ACC112 (cell line): Measurements from ENCODE around the gene NLRX1.
A peak's percentile ranks its signal among the peaks of the same experiment; 100 is the strongest.
"Not testable (repeated sequence)": the region's sequence is repeated elsewhere in the genome, so short reads cannot be mapped to it uniquely, and the experiment has no call there.

Experiments used
- H2AFZ ChIP-seq: fragments of 200-600 bp; sonication (generic); one replicate; pipeline ENCODE4 v1.6.0; 2017; ENCODE audit warnings: antibody characterized with exemption, low read length; ENCODE audit not compliant: unreplicated experiment
- H3K27ac ChIP-seq: fragments of 200-600 bp; sonication (generic); 2 replicates; pipeline ENCODE4 v1.5.1; 2014; ENCODE audit warnings: low read depth, mild to moderate bottlenecking, antibody characterized with exemption, low read length, moderate library complexity
- H3K27me3 ChIP-seq: fragments of 200-600 bp; sonication (generic); 2 replicates; pipeline ENCODE4 v1.6.1; 2014; ENCODE audit warnings: mild to moderate bottlenecking, antibody characterized with exemption, low read length, moderate library complexity, mixed read lengths; ENCODE audit not compliant: insufficient read depth
- H3K36me3 ChIP-seq: fragments of 200-600 bp; sonication (generic); 2 replicates; pipeline ENCODE4 v1.6.1; 2016; ENCODE audit warnings: mild to moderate bottlenecking, antibody characterized with exemption, low read length, moderate library complexity, mixed read lengths; ENCODE audit not compliant: insufficient read depth
- H3K4me1 ChIP-seq: fragments of 200-600 bp; sonication (generic); one replicate; pipeline ENCODE4 v1.6.1; 2016; ENCODE audit warnings: low read length, mixed read lengths; ENCODE audit not compliant: insufficient read depth, unreplicated experiment, control insufficient read depth
- H3K4me3 ChIP-seq: fragments of 200-600 bp; sonication (generic); 2 replicates; pipeline ENCODE4 v1.5.1; 2014; ENCODE audit warnings: mild to moderate bottlenecking, low read depth, low read length
- H3K79me2 ChIP-seq: fragments of 200-600 bp; sonication (generic); one replicate; pipeline ENCODE4 v1.6.0; 2016; ENCODE audit warnings: low read length; ENCODE audit not compliant: control insufficient read depth, unreplicated experiment, insufficient read depth

NLRX1 gene

GRCh38 chr11:119210050-119210449 lies 41.5 kb downstream of the NLRX1 start:
- Histone ChIP-seq H3K36me3 (no peaks in the 10 kb centered on the region), H3K79me2 (peaks cover 60% of the 10 kb centered on the region), H3K27me3 (no peaks in the 10 kb centered on the region), H3K4me1 (peaks cover 5% of the 10 kb centered on the region), H3K27ac (no peak overlapping the region), H3K4me3 (no peak overlapping the region), H2AFZ (no peak overlapping the region)

GRCh38 chr11:119218141-119218878 lies 49.8 kb downstream of the NLRX1 start:
- H3K79me2 ChIP-seq, result peaks cover 51% of the 10 kb centered on the region
- no peaks in the 10 kb centered on the region for H3K27me3 ChIP-seq
- peaks cover 21% of the 10 kb centered on the region for H3K4me1 ChIP-seq
- H3K4me3 ChIP-seq, result peak overlapping the region; percentile 30; the same call in 1 of the 2 replicates
- no peak overlapping the region for H2AFZ ChIP-seq
- H3K27ac ChIP-seq, result peak overlapping the region; percentile 72
- H3K36me3 ChIP-seq, result no peaks in the 10 kb centered on the region

GRCh38 chr11:119222308-119222707 lies 53.8 kb downstream of the NLRX1 start:
- peak overlapping the region; percentile 21; the same call in 1 of the 2 replicates for H3K27ac ChIP-seq
- peaks cover 49% of the 10 kb centered on the region for H3K79me2 ChIP-seq
- H3K4me3 ChIP-seq, result no peak overlapping the region
- H3K4me1 ChIP-seq, result peaks cover 27% of the 10 kb centered on the region
- H3K27me3 ChIP-seq, result no peaks in the 10 kb centered on the region
- no peaks in the 10 kb centered on the region for H3K36me3 ChIP-seq
- peak overlapping the region; percentile 31 for H2AFZ ChIP-seq

- Histone ChIP-seq H2AFZ (no peak overlapping the region), H3K27ac (0 out of 2 replicates have a peak overlapping the region, but pooled peaks have one; percentile 21), H3K79me2 (peaks cover 46% of the 10 kb centered on the region), H3K4me3 (no peak overlapping the region), H3K36me3 (no peaks in the 10 kb centered on the region), H3K27me3 (no peaks in the 10 kb centered on the region), H3K4me1 (peaks cover 24% of the 10 kb centered on the region)
These were observed 54.4 kb downstream of the NLRX1 start for GRCh38 chr11:119222891-119223290.

GRCh38 chr11:119223856-119224255 lies 55.3 kb downstream of the NLRX1 start:
- Histone ChIP-seq H3K79me2 (peaks cover 41% of the 10 kb centered on the region), H3K4me1 (peaks cover 19% of the 10 kb centered on the region)

GRCh38 chr11:119228535-119229287 lies 60.2 kb downstream of the NLRX1 start:
- H3K4me1 ChIP-seq, result peaks cover 13% of the 10 kb centered on the region
- H3K27ac ChIP-seq, H2AFZ ChIP-seq, H3K36me3 ChIP-seq, H3K4me3 ChIP-seq, H3K27me3 ChIP-seq: not testable (repeated sequence)
- H3K79me2 ChIP-seq, result peaks cover 28% of the 10 kb centered on the region

More at GRCh38 chr11:119223856-119224255, 55.3 kb downstream of the NLRX1 start:
- Histone ChIP-seq H3K27me3 (no peaks in the 10 kb centered on the region), H2AFZ (no peak overlapping the region), H3K36me3 (no peaks in the 10 kb centered on the region), H3K27ac (no peak overlapping the region), H3K4me3 (no peak overlapping the region)

- Histone ChIP-seq H3K36me3 (peaks cover 6% of the 10 kb centered on the region; the same call in 1 of the 2 replicates), H3K79me2 (peaks cover 23% of the 10 kb centered on the region), H3K27me3 (no peaks in the 10 kb centered on the region), H3K4me3 (no peak overlapping the region), H3K27ac (no peak overlapping the region), H3K4me1 (peaks cover 7% of the 10 kb centered on the region), H2AFZ (no peak overlapping the region)
These were observed 60.8 kb downstream of the NLRX1 start for GRCh38 chr11:119229288-119229672.

- H3K36me3 ChIP-seq, result peaks cover 6% of the 10 kb centered on the region; the same call in 1 of the 2 replicates
- no peak overlapping the region for H2AFZ ChIP-seq
- no peaks in the 10 kb centered on the region for H3K27me3 ChIP-seq
- no peak overlapping the region for H3K4me3 ChIP-seq
- H3K27ac ChIP-seq, result no peak overlapping the region
- H3K4me1 ChIP-seq, result peaks cover 7% of the 10 kb centered on the region
- peaks cover 18% of the 10 kb centered on the region for H3K79me2 ChIP-seq
These were observed 61.2 kb downstream of the NLRX1 start for GRCh38 chr11:119229741-119230140.
